Transverse colon (tissue), 4 donors: Measurements from ENCODE around the gene LKAAEAR1. TPM values are rescaled to one million over a fixed set of nuclear protein-coding genes. Genes with fewer than 3 reads are reported as not detected.
"Not testable (repeated sequence)": the region's sequence is repeated elsewhere in the genome, so short reads cannot be mapped to it uniquely, and the experiment has no call there.

Source experiments
- DNase-seq: peaks from one replicate; pipeline ENCODE4 v3.0.0-alpha.2; 2019
- H3K27ac ChIP-seq, 4 donors: fragments of 200-600 bp; sonication (generic); 2 replicates each; pipeline ENCODE4 v1.5.1; 2016 to 2018; ENCODE audit warnings: inconsistent platforms in 4 of 4
- H3K27me3 ChIP-seq: fragments of 200-600 bp; sonication (generic); 2 replicates; pipeline ENCODE4 v1.5.1; 2017; ENCODE audit warnings: inconsistent platforms
- H3K36me3 ChIP-seq, 4 donors: fragments of 200-600 bp; sonication (generic); 2 replicates each; pipeline ENCODE4 v1.5.1; 2017 to 2019; ENCODE audit warnings: inconsistent platforms in 4 of 4
- H3K4me1 ChIP-seq, 4 donors: fragments of 200-600 bp; sonication (generic); 2 replicates each; pipeline ENCODE4 v1.5.1; 2017 to 2020; ENCODE audit warnings: inconsistent platforms in 4 of 4
- H3K4me3 ChIP-seq, 4 donors: fragments of 200-600 bp; sonication (generic); 1 replicate in 1 of 4; 2 replicates in 3 of 4; pipeline versions ENCODE4 v1.5.1 to v1.6.1; 2017 to 2019; ENCODE audit warnings: inconsistent platforms in 4 of 4
- H3K9me3 ChIP-seq, 2 donors: fragments of 200-600 bp; sonication (generic); 2 replicates each; pipeline ENCODE4 v1.5.1; 2017 to 2019; ENCODE audit warnings: inconsistent platforms in 2 of 2
- CTCF ChIP-seq, 5 experiments: fragments of 200-600 bp in 3 of 5; fragments of 450-650 bp in 2 of 5; sonication (generic) in 3 of 5; IDR thresholded peaks; 1 replicate in 2 of 5; 2 replicates in 3 of 5; pipeline ENCODE4 v1.5.1; 2016 to 2017; ENCODE audit warnings: antibody characterized with exemption in 5 of 5, inconsistent platforms in 3 of 5, mild to moderate bottlenecking in 2 of 5, moderate library complexity in 1 of 5
- EP300 ChIP-seq: sonication (generic); formaldehyde crosslinking; IDR thresholded peaks from one replicate; pipeline ENCODE4 v1.6.1; 2017; ENCODE audit warnings: antibody characterized with exemption, low read depth
- POLR2A ChIP-seq: fragments of 450-650 bp; IDR thresholded peaks from one replicate; pipeline ENCODE4 v1.6.1; 2016; ENCODE audit warnings: antibody characterized with exemption, mild to moderate bottlenecking, moderate library complexity
- POLR2AphosphoS5 ChIP-seq, 3 donors: sonication (generic); formaldehyde crosslinking; IDR thresholded peaks; one replicate each; pipeline ENCODE4 v1.6.1; 2016; ENCODE audit warnings: antibody characterized with exemption in 3 of 3
- WGBS, 2 donors: methylation state at CpG; one replicate each; pipeline ENCODE4 v1.1.5; 2018; ENCODE audit warnings: low coverage in 1 of 2; 5-methylcytosine and 5-hydroxymethylcytosine counted together
- in situ Hi-C, 4 donors: fragments of 200-750 bp; cut with MboI; loops; one replicate each; pipeline versions ENCODE4 v1.15.0 to v1.15.1; 2017; ENCODE audit warnings: low sequenced_read_pairs in 3 of 4, low pct_ligation_motif_present in 1 of 4, low pct_unique_long_range_greater_than_20kb in 1 of 4
- intact Hi-C: fragments of 100-400 bp; cut with DNase I; formaldehyde crosslinking; loops from one replicate; pipeline ENCODE4 v1.15.1; 2023; ENCODE audit warnings: low total_unique reads
- total RNA-seq, 4 donors: library from RNA; depleted of rRNA; stranded (reverse); fragments of >200 nt; gene quantifications; one replicate each; pipeline ENCODE4 v1.1.0, GENCODE V29; 2016

LKAAEAR1 gene
- total RNA-seq, 4 donors from 2014 or later: not detected

- no peaks in the 10 kb centered on the region for H3K36me3 ChIP-seq
- H3K4me3 ChIP-seq: no peak overlapping the region
- peaks cover 27% of the 10 kb centered on the region for H3K27me3 ChIP-seq
- H3K4me1 ChIP-seq: no peaks in the 10 kb centered on the region
- DNase-seq: no peak
- H3K27ac ChIP-seq: no peak overlapping the region
- in situ Hi-C loops: no loop called here
- WGBS, 2 donors: 87% methylated on average over 11 of the region's 11 CpGs; no CpG with 5 or more reads in 1 of the 2 donors
- intact Hi-C loops: no loop called here
- TF ChIP-seq EP300 (no peak), POLR2AphosphoS5 (IDR thresholded peaks at IDR 0.05) (no peak), CTCF (IDR thresholded peaks at IDR 0.05) (no peak), POLR2A (no peak)
- H3K9me3 ChIP-seq: no peaks in the 10 kb centered on the region
Measured at GRCh38 chr20:64129146-64129782, 45.1 kb upstream of the LKAAEAR1 start.

- 57 to 84% methylated on average over 6 to 11 of the region's 11 CpGs for WGBS, 2 donors
- H3K9me3 ChIP-seq, H3K36me3 ChIP-seq, DNase-seq, intact Hi-C loops, H3K27ac ChIP-seq, in situ Hi-C loops, H3K4me3 ChIP-seq, H3K4me1 ChIP-seq: not testable (repeated sequence)
- H3K27me3 ChIP-seq: peaks cover 44% of the 10 kb centered on the region
Measured at GRCh38 chr20:64123517-64123916, 39.3 kb upstream of the LKAAEAR1 start.

GRCh38 chr20:64122927-64123326 lies 38.7 kb upstream of the LKAAEAR1 start:
- 79% methylated on average over 11 of the region's 11 CpGs for WGBS, 2 donors
- H3K36me3 ChIP-seq, H3K4me1 ChIP-seq, in situ Hi-C loops, H3K9me3 ChIP-seq, intact Hi-C loops, H3K27ac ChIP-seq, DNase-seq, H3K4me3 ChIP-seq: not testable (repeated sequence)
- peaks cover 38% of the 10 kb centered on the region for H3K27me3 ChIP-seq

- WGBS, 2 donors: 77 to 82% methylated on average over 3 to 12 of the region's 12 CpGs
- Histone ChIP-seq H3K4me1 (peaks cover 0 to 5% (median 2%) of the 10 kb centered on the region in 4 donors), H3K27me3 (peaks cover 36% of the 10 kb centered on the region), H3K36me3 (no peaks in the 10 kb centered on the region), H3K9me3 (no peaks in the 10 kb centered on the region), H3K4me3 (no peak overlapping the region), H3K27ac (no peak overlapping the region)
- intact Hi-C loops (no loop called here), in situ Hi-C loops (no loop called here)
- TF ChIP-seq EP300 (no peak), CTCF (IDR thresholded peaks at IDR 0.05) (no peak), POLR2AphosphoS5 (IDR thresholded peaks at IDR 0.05) (no peak), POLR2A (no peak)
- DNase-seq: no peak
Measured at GRCh38 chr20:64121586-64121985, 37.4 kb upstream of the LKAAEAR1 start.

GRCh38 chr20:64119681-64120341 lies 35.6 kb upstream of the LKAAEAR1 start:
- Histone ChIP-seq H3K4me3 (peak overlapping the region in 1 of 4 donors; percentile 24), H3K4me1 (peaks cover 0 to 5% (median 2%) of the 10 kb centered on the region in 4 donors), H3K36me3 (no peaks in the 10 kb centered on the region), H3K9me3 (no peaks in the 10 kb centered on the region), H3K27me3 (peaks cover 33% of the 10 kb centered on the region), H3K27ac (no peak overlapping the region)
- DNase-seq: no peak
- 64% methylated on average over 12 of the region's 14 CpGs; no CpG with 5 or more reads in 1 of the 2 donors for WGBS, 2 donors
- in situ Hi-C loops: no loop called here
- TF ChIP-seq CTCF (IDR thresholded peaks at IDR 0.05): no peak
- TF ChIP-seq POLR2AphosphoS5 (IDR thresholded peaks at IDR 0.05): no peak
- TF ChIP-seq EP300: no peak
- TF ChIP-seq POLR2A: no peak
- intact Hi-C loops: no loop called here
